Kasumi-1 (cell line): Measurements from ENCODE around the gene RAB32.
"Not testable (repeated sequence)": the region's sequence is repeated elsewhere in the genome, so short reads cannot be mapped to it uniquely, and the experiment has no call there.

Source experiments
- DNase-seq, 2 experiments: peaks; one replicate each; lab custom pipeline; 2025; lab: John Stamatoyannopoulos, UW

RAB32 gene

DNA sequence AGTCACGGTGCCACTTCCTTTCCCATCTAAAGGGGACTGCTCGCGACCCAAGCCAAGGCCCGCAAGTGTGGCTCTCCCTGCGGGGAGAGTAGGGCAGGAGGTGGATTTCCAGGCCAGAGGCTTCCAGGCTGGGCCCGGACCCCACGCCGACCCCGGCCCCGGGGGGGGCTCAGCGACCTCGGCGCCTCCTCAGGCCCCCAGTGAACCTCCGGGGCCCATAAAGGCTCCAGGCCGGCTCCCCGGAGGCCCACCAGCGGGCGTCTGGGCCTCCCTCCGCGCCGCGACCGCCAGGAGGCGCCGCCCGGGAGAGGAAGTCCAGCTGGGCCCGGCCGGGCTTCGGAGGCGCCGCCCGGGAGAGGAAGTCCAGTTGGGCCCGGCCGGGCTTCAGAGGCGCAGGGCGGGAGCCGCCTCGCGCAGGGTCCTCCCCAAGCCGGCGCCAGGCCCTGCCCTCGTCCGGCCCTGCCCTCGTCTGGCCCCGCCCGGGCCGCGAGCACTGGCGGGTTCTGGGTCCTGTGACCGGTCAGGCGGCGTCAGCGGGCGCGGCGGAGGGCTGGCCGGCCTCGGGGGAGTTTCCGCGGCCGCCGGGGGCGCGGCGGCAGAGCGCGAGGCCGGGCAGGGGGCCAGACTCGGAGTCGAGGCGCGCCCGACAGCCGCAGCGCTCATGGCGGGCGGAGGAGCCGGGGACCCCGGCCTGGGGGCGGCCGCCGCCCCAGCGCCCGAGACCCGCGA lies at the start of gene RAB32:
Gene RAB32 (plus strand): TSS at position 623 of the 729 bp plus-strand sequence. CDS start 39 bp downstream, at position 662.
- DNase-seq: peak; percentile 52 to 62

DNA sequence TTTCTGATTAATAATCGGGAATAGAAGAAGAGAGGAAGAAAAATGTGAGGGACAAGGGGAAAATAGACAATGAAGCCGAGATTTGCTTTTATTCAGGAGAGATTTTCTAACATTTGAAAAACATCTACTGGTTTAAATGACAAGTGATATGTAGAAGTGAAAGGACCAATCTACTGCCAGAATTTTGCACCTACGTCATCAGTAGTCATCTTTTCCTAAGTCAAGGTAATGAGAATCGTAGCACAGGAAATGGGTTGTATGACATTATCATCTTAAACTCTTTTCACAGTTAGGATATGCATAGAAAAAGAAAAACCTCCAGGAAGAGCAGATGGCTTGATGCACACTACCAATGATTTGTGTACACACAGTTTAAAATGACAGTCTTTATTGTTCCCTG lies 45.3 kb upstream of the RAB32 start:
- no peak for DNase-seq

DNA sequence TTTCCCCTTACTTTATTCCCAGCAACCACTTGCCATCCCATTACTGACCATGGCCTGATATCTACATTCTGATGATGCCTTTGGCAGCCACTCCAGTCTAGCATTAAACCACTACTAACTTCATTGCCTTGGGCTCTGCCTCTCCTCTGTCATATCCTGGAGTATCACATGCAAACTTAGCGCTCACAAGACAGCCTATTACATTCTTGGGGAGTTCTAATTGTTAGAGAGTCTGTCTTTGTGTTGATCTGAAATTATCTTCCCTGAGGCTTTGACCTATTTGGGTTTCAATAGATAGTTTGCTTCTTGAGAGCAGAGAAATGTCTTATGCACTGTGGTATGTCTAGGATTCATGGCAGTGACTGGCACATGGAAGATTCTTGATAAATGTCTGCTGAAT lies 40.5 kb upstream of the RAB32 start:
- DNase-seq: no peak

DNA sequence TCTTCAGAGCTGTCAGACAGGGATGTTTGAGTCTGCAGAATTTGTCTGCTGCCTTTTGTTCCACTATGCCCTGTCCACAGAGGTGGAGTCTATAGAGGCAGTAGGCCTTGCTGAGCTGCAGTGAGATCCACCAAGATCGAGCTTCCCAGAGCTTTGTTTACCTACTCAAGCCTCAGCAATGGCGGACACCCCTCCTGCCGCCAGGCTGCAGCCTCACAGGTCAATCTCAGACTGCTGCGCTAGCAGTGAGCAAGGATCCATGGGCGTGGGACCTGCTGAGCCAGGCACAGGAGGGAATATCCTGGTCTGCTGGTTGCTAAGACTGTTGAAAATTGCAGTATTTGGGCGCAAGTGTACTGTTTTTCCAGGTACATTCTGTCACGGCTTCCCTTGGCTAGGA lies 28.4 kb upstream of the RAB32 start:
- DNase-seq: no peak

DNA sequence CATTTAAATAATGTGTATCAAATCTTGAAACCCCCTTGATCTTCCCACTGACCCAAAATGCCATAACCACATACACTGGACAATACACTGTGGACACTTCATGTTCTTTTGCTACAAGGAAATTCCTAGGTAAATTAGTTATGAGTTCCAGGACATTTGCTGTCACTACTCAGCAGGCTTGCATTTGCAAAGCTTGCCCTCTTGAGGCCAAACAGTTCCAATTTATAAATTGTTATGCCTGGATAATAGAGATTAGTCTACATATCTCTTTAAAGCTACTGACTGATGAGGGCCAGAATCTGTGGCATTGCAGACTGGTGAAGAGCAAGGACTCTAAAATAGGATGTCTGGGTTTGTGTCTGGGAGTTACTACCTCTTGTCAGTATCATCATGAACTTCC lies 17.4 kb upstream of the RAB32 start:
- DNase-seq: no peak

DNA sequence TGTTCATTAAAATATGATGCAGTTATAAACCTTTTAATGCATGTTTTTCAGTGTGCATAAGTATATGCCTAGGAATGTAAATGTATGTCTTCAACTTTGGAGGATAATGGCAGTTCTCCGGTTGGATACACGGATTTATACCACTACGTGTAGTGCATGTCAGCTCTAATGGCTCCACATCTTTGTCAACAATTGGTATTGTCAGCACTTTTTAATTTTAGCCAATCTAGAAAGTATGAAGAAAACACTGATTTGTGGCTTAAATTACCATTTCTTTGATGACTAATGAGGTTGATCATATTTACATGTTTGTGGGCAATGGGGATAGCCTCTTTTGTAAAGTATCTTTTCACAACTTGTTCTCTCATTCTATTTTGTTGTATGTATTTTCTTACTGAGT lies 10.9 kb upstream of the RAB32 start:
- no peak for DNase-seq

DNA sequence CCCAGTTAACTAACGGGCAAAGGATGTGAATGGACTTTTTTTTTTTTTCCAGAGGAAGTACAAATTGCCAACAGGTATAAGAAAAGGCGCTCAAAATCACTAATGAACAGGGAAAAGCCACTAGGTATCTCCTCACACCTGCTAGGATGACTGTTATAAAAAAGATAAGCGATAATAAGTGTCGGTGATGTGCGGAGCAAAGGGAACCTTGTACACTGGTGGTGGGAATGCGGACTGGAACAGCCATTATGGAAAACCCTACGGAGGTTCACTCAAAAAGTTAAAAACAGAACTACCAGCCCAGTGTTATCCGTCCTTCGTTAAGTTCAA lies 787 bp upstream of the RAB32 start:
- DNase-seq: no peak

DNA sequence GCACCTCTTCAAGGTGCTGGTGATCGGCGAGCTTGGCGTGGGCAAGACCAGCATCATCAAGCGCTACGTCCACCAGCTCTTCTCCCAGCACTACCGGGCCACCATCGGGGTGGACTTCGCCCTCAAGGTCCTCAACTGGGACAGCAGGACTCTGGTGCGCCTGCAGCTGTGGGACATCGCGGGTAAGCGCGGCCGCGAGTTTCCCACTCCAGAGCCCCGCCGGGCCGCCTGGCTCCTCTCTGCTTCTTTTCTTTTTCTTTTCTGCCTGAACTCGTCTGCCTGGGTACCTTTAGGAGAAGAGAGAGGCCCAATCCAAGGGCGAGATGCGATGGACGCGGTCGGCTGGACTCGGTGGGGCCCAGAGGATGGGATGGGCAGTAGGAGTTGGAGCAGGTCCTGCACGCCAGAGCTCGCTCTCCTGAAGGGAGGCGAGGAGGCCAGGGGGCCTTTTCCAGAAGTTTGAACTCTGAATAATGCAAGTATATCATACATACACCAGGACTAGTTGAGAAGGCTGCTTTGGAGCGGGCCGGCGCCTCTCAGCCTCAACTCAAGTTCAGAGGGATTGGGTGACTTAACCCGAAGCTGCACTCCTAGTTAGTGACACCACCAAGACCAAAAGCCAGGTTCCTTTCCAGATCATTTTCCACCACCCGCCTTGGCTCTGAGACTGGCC lies 445 bp downstream of the RAB32 start:
- DNase-seq: peak; percentile 25 to 39

DNA sequence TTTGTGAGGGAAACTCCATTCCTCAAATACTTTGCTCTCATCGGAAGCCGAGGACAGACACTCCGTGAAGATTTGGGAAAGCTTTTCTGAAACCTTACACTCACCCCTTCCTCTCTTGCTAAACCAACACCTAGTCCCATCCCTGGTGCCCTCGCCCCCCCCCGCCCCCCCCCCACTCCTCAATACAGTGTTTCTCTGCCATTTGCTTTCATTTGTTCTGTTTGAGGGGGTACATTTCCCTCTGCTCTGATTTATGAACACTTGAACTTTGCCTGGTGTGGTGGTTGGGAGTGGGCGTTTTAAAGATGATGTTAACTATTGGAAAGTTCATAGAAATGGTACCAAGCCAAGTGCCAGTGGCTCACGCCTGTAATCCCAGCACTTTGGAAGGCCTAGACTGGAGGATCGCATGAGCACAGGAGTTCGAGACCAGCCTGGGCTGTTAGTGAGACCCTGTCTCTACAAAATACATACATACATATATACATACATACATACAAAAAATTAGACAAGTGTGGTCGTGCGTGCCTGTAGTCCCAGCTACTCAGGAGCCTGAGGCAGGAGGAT lies 1.1 kb downstream of the RAB32 start:
- no peak for DNase-seq

DNA sequence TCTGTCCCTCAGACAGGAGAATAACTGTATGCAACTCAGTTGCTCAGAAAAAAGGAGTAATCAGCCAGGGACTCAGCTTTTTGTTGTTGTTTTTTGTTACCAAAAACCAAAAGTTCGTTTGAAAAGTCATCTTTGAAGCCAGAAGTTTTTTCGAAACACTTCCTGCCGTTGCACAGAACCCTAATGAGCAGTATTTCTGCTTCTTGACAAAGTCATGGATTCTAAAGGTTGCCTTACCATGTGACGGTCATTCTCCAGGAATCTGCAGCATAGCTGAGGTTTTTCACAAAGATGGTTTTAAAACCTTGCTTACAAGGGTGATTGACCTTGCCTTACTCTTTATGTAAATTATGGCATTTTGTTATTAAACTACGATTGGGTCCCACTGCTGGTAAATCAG lies 1.9 kb downstream of the RAB32 start:
- DNase-seq: peak in 1 of 2 experiments; percentile 16

DNA sequence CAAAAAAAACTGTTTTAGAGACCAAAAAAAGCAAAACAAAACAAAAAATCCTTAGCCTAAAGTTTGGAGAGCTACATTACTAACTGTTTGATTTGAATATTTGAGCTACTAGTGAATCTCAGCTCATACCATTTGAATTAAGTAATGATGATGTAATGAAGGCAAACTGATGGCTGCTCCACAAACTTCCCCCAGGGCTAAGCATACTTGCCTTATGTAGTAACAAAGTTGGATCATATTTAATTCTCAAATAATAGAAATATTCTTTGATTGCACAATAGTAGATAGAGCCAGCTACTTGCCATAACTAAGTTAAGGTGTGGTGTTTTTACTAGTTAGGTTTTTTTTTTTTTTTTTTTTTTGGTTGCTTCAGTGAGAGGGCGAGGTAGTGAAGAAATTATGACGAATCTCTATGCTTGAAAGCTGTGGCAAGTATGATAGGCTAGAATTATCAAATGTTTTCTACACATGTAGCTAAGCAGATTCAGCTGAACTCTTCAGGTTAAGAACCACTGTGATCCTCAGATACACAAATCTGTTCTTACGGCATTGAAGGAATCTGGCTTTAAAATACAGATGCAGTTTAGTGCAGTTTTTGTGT lies 2.9 kb downstream of the RAB32 start:
- DNase-seq: no peak

DNA sequence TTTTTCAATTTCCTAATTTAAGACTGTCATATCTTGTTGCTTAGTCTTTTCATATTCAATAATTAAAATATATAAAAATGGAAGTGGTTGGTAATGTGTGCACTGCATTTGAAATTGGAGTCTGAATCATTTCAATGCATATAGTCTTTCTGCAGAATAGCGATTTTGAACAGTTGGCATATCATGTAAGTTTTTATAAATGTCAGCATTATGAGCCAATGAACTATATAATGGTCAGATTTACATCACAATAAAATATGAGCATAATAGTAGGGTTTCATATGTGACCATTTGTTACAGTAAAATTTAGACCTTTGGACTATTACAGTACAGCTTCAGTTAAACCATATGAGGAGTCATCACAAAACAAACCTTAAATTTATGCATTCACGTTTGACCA lies 4.3 kb downstream of the RAB32 start:
- DNase-seq: no peak

DNA sequence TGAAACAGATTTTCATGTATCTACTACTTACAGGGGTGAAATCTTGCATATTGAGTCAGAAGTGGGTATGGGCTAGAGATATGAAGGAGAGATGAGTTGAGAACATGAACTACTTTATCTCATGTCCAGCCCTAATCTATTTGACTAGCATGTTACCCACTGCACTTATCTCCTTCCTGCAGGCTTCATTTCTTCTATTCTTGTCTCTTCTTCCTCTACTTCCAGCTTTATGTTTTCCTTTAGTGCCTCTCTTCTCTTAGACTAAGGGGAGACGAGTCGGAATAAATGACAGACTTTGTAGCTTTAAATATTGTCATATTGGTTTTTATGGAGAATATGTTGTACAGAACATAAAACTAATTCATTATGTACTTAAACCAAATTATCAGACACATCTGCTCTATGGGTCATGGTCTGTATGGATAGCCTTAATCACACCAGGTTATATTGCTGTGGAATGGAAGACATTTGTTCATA lies 5.3 kb downstream of the RAB32 start:
- DNase-seq: no peak

DNA sequence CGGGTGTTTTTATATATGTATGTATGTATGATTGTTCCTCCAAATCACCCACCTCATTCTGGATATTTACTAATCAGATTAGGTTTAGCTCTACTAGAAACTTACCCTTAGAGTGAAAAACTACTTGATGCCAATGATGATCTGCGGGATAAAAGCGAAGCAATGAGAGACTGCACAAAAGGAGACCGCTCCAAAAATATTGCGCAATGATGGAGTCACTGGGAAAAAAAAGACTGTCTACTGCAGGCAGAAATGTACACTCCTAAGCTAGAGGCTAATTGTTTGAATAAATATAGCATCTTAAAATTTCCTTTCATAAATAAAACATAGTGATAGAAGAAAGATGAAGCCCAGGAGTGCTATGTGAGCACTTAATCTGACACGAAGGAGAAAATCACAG lies 7.3 kb downstream of the RAB32 start:
- no peak for DNase-seq

DNA sequence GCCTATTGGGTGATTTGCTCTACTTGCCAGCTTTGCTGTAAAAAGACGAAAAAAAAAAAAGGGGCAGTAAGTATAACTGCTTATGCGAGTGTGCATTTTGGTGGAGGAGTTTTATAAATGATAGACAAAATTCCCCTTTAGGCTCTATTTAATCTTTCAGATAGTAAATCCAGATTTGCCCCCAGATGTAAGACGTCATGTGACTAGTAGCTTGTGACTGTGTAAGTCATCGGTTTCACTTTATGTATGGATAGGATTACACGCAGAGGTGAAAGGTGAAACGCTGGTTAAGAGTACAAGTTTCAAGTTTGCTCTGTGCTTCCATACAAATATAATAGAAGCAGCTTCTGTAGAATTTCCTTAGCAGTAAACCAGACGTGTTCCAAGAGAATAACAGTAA lies 7.9 kb downstream of the RAB32 start:
- DNase-seq: no peak

DNA sequence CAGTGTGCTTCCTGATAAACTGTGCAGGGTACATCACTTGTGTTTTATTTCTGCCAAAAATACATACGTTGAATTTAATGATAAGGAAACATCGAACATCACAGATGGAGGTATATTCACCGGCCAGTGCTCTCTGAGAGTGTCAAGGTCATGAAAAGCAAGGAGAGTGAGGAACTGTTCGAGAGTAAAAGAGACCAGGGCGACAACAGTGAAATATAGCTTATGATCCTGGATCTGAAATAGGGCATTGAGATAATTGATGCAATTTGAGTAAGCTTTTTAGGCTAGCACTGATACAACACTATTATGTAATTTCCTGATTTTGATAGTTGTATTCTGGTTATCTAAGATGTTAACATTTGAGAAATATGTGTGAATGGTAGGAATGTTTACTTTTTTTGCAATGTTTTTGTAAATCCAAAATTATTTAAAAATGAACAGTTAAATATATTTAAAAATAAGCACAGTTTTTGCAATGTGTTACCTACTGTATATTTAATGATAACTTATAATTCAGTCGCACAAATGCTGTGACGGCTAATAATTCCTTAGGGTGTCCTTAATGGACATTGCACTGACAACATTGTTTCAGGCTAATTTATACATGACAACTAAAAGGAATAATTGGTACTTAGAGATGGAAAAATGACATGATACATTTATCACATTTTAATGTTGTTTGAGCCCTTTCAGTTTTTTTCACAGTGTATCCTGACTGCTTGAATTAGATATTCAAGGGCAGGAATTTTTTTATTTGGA lies 9.9 kb downstream of the RAB32 start:
- DNase-seq: no peak

DNA sequence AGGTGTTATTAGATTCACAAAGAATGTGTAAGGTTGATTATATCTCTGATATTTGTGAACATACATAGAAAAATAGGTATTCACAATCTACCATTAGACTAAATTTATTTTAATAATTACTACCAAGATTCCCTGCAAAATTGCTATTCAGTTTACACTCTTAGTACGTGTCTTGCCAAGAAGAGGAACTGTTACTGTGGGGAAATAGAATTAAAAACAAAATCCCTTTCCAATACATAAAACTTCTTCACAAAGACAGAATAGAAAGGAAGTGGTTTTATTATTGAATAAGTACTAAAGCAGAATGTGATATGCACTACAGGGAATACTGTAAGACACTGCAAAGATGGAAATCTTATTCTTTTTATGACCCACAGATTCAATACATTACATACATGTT lies 17.0 kb downstream of the RAB32 start:
- DNase-seq: peak in 1 of 2 experiments; percentile 25

DNA sequence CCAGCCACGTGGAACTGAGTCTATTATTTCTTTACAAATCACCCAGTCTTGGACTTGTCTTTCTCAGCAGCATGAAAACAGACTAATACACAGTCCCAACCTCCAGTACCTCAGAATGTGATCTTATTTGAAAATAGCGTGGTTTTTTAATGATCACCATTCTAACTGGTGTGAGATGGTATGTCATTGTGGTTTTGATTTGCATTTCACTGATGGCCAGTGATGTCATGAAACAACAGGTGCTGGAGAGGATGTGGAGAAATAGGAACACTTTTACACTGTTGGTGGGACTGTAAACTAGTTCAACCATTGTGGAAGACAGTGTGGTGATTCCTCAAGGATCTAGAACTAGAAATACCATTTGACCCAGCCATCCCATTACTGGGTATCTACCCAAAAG lies 23.0 kb downstream of the RAB32 start:
- not testable (repeated sequence) for DNase-seq

DNA sequence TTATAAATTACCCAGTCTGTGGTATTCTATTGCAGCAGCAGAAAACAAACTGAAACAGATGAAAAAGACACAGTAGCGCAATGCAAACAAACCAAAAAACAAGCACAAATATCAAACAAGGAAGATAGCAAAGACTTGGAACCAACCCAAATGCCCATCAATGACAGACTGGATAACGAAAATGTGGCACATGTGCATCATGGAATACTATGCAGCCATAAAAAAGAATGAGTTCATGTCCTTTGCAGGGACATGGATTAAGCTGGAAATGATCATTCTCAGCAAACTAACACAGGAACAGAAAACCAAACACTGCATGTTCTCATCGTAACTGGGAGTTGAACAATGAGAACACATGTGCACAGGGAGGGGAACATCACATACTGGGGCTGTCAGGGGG lies 25.0 kb downstream of the RAB32 start:
- DNase-seq: not testable (repeated sequence)

DNA sequence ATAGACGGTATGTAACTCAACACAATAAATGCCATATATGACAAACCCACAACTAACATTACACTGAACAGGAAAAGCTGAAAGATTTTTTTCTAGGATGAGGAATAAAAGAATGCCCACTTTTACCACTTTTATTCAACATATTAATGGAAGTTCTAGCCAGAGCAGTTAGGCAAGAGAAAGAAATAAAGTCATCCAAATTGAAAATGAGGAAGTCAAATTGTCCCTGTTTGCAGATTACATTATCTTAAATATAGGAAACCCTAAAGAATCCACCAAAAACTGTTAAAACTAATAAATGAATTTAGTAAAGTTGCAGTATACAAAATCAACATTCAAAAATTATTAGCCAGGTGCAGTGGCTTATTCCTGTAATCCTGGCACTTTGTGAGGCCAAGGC lies 30.6 kb downstream of the RAB32 start:
- DNase-seq: peak in 1 of 2 experiments; percentile 13

DNA sequence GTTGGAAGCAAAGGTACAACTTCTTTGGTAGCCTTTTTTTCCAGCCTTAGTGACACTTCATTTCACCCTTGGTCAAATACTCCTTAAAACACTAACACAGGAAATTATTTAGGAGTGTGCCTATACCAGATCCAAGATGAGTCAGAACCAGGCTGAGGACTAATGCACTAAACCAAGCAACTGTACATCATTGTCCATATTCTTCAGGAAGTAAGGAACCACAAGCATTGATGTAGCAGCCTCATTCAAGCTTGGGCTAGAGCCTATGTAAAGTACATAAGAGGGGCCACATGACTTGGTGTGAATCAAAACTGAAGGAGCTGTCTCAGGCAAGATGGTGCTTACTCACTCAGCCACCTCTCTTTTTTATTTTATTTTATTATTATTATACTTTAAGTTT lies 34.4 kb downstream of the RAB32 start:
- DNase-seq: peak; percentile 62 to 70

DNA sequence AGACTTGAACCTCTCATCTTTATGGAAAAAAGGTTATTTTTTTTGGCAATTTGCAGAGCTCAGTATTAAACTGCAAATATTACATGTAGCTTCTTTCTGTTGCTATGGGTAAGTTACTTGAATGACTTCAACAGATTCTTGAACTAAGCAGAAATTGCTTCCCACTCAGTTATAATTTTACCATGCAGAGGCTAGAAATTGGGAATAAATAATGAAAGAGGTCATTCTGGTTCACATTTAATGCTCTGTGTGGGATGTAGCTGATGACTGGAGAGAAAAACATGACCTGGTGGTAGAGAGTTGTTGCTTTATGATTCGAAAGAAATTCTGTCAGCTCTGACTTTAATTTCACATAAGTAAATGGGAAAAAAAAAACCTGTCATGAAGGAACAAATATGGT lies 38.3 kb downstream of the RAB32 start:
- DNase-seq: no peak
